Upper lobe of left lung (tissue), 6 donors: ENCODE data around the gene TREX2. TPM values are rescaled to one million over a fixed set of nuclear protein-coding genes. Genes with fewer than 3 reads are reported as not detected.

ENCODE experiments used
- ATAC-seq, 2 donors: fragments of 200-7000 bp; cut with Tn5 transposase; one replicate each; pipeline ENCODE4 v1.9.1; 2022; ENCODE audit warnings: mild to moderate bottlenecking in 2 of 2, moderate library complexity in 2 of 2; ENCODE audit not compliant: low FRiP score in 2 of 2
- DNase-seq, 2 donors: peaks; one replicate each; pipeline ENCODE4 v3.0.0-alpha.2; 2019 to 2020
- H3K27ac ChIP-seq, 4 donors: fragments of 200-600 bp; sonication (generic); one replicate each; pipeline ENCODE4 v1.5.1; 2016 to 2019
- H3K27me3 ChIP-seq, 4 donors: fragments of 200-600 bp; sonication (generic); one replicate each; pipeline ENCODE4 v1.5.1; 2017 to 2019
- H3K36me3 ChIP-seq, 4 donors: fragments of 200-600 bp; sonication (generic); one replicate each; pipeline ENCODE4 v1.5.1; 2016 to 2019
- H3K4me1 ChIP-seq, 4 donors: fragments of 200-600 bp; sonication (generic); one replicate each; pipeline ENCODE4 v1.5.1; 2018 to 2019
- H3K4me3 ChIP-seq, 4 donors: fragments of 200-600 bp; sonication (generic); one replicate each; pipeline ENCODE4 v1.5.1; 2017 to 2019; ENCODE audit warnings: mild to moderate bottlenecking in 2 of 4, moderate library complexity in 1 of 4
- H3K9me3 ChIP-seq, 4 donors: fragments of 200-600 bp; sonication (generic); one replicate each; pipeline ENCODE4 v1.5.1; 2018 to 2019
- EP300 ChIP-seq, 4 donors: sonication (generic); formaldehyde crosslinking; IDR thresholded peaks; one replicate each; pipeline ENCODE4 v1.5.1; 2017; ENCODE audit warnings: antibody characterized with exemption in 4 of 4, control low read depth in 2 of 4
- POLR2A ChIP-seq, 4 donors: fragments of 450-650 bp; IDR thresholded peaks; one replicate each; pipeline ENCODE4 v1.5.1; 2016 to 2017; ENCODE audit warnings: antibody characterized with exemption in 4 of 4, mild to moderate bottlenecking in 2 of 4
- POLR2AphosphoS5 ChIP-seq, 2 donors: sonication (generic); formaldehyde crosslinking; IDR thresholded peaks; one replicate each; pipeline ENCODE4 v1.5.1; 2017; ENCODE audit warnings: antibody characterized with exemption in 2 of 2
- WGBS, 2 donors: methylation state at CpG; one replicate each; pipeline ENCODE4 v1.1.5; 2017 to 2018; 5-methylcytosine and 5-hydroxymethylcytosine counted together
- total RNA-seq, 6 donors: library from RNA; depleted of rRNA in 4 of 6; stranded (reverse); fragments of >200 nt in 4 of 6; gene quantifications; one replicate each; pipeline versions ENCODE4 v1.1.0 to v1.2.1, GENCODE V29; 2016 to 2021
- TF ChIP-seq, protein P1 (sequence below), 6 experiments: fragments of 450-650 bp in 4 of 6; fragments of 200-600 bp in 2 of 6; sonication (generic) in 2 of 6; IDR thresholded peaks; one replicate each; pipeline ENCODE4 v1.5.1; 2016 to 2019; ENCODE audit warnings: antibody characterized with exemption in 6 of 6
- donor health status: DM: no; HTN: no; CAD: no; lungs with moderate emphysema.
- donor health status: DM: no; HTN: yes; CAD: no; lungs with severe emphysema.

TREX2 gene
- total RNA-seq, 6 donors from 2014 or later: 0.97 to 7.3 (median 2.8) TPM

DNA sequence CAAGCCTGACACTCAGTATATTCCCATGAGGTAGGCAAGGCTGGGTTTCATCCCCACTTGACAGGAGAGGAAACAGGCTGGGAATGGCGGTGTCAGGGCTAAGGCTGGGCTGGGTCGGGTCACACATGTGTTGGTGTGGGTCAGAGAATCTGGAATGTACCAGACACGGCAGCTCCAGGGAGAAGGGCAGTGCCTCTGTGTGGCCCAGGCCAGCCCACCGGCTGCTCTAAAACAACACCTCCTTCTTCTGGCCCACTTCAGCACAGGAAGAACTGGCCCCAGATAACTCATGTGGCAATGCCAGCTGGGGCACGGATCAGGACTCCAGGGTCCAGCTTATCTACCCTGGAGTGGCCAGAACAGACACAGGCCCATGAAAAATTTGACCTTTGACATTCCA is 18.3 kb upstream of the TREX2 start:
- Histone ChIP-seq H3K27me3 (no peaks in the 10 kb centered on the region), H3K9me3 (no peaks in the 10 kb centered on the region), H3K27ac (no peak overlapping the region), H3K36me3 (peaks cover 0 to 23% (median 3%) of the 10 kb centered on the region in 4 donors), H3K4me1 (peaks cover 0 to 8% (median under 1%) of the 10 kb centered on the region in 4 donors), H3K4me3 (no peak overlapping the region)
- DNase-seq: no peak
- 86% methylated on average over 5 of the region's 5 CpGs; no CpG with 5 or more reads in 1 of the 2 donors for WGBS, 2 donors
- no peak for ATAC-seq
- TF ChIP-seq EP300 (IDR thresholded peaks at IDR 0.05) (no peak), POLR2A (IDR thresholded peaks at IDR 0.05) (no peak), POLR2AphosphoS5 (IDR thresholded peaks at IDR 0.05) (no peak)
- TF ChIP-seq, protein P1, sequence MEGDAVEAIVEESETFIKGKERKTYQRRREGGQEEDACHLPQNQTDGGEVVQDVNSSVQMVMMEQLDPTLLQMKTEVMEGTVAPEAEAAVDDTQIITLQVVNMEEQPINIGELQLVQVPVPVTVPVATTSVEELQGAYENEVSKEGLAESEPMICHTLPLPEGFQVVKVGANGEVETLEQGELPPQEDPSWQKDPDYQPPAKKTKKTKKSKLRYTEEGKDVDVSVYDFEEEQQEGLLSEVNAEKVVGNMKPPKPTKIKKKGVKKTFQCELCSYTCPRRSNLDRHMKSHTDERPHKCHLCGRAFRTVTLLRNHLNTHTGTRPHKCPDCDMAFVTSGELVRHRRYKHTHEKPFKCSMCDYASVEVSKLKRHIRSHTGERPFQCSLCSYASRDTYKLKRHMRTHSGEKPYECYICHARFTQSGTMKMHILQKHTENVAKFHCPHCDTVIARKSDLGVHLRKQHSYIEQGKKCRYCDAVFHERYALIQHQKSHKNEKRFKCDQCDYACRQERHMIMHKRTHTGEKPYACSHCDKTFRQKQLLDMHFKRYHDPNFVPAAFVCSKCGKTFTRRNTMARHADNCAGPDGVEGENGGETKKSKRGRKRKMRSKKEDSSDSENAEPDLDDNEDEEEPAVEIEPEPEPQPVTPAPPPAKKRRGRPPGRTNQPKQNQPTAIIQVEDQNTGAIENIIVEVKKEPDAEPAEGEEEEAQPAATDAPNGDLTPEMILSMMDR (IDR thresholded peaks at IDR 0.05): no peak

DNA sequence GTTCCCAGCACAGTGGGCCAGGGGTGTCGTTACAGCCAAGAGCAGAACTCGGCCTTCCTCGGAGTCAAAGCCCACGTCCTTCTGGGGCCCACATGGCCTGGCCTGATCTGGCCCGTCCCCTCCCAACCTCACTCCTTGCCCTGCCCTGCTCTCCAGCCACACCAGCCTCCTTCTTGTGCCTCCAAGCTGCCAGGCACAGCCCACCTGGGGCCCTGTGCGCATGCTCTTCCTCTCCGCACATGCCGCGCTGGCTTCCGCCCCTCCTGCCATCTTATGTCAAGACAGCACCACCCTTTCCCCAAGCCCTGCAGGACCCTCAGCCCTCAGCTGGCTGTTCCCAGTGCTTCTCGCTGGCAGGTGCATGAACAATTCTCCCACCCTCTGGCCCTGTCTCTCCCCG is 17.7 kb upstream of the TREX2 start:
- ATAC-seq (no peak), DNase-seq (peak in 1 of 2 donors; percentile 32)
- Histone ChIP-seq H3K4me1 (peaks cover 0 to 2% (median 0%) of the 10 kb centered on the region in 4 donors), H3K9me3 (no peaks in the 10 kb centered on the region), H3K4me3 (no peak overlapping the region), H3K36me3 (peaks cover 0 to 21% (median 3%) of the 10 kb centered on the region in 4 donors), H3K27ac (no peak overlapping the region), H3K27me3 (no peaks in the 10 kb centered on the region)
- WGBS, 2 donors: 79 to 89% methylated on average over 12 of the region's 12 CpGs
- TF ChIP-seq EP300 (IDR thresholded peaks at IDR 0.05) (no peak), POLR2A (IDR thresholded peaks at IDR 0.05) (no peak), POLR2AphosphoS5 (IDR thresholded peaks at IDR 0.05) (no peak)
- TF ChIP-seq, protein P1 (IDR thresholded peaks at IDR 0.05): no peak

- Histone ChIP-seq H3K27ac (no peak overlapping the region), H3K4me1 (no peaks in the 10 kb centered on the region), H3K36me3 (peaks cover 0 to 16% (median 3%) of the 10 kb centered on the region in 4 donors), H3K27me3 (peaks cover 0 to 2% (median 0%) of the 10 kb centered on the region in 4 donors), H3K9me3 (no peaks in the 10 kb centered on the region), H3K4me3 (no peak overlapping the region)
- whole genome bisulfite sequencing, 2 donors: 80 to 88% methylated on average over 1 to 6 of the region's 6 CpGs
- DNase-seq: no peak
- no peak for TF ChIP-seq EP300 (IDR thresholded peaks at IDR 0.05)
- no peak for TF ChIP-seq POLR2AphosphoS5 (IDR thresholded peaks at IDR 0.05)
- TF ChIP-seq, protein P1 (IDR thresholded peaks at IDR 0.05): no peak
- no peak for TF ChIP-seq POLR2A (IDR thresholded peaks at IDR 0.05)
- no peak for ATAC-seq
Observed at GRCh38 chrX:153463031-153463430, 17.2 kb upstream of the TREX2 start.

DNA sequence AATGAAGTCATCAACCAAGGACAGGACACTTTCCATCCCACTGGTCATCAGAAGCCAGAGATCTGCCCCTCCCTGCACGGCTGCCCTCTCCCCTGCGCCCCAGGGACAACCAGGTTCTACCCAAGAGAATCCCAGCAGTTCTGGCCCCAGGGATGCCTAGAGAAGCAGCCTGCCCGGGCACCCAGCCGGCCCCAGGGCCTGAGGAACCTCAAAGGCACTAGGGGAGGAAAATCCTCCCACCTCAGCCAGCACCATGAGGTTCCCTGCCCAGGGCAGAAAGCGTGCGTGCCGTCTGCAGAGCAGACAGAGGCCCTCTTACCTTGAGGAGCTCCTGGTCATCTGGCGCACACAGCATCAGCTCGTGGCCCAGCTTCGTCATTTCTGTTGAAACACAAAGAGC is 16.4 kb upstream of the TREX2 start:
- 92% methylated on average over 10 of the region's 10 CpGs; no CpG with 5 or more reads in 1 of the 2 donors for WGBS, 2 donors
- H3K9me3 ChIP-seq: no peaks in the 10 kb centered on the region
- no peak overlapping the region for H3K4me3 ChIP-seq
- no peaks in the 10 kb centered on the region for H3K4me1 ChIP-seq
- DNase-seq (no peak), ATAC-seq (no peak)
- peaks cover 0 to 6% (median 0%) of the 10 kb centered on the region in 4 donors for H3K27me3 ChIP-seq
- no peak overlapping the region for H3K27ac ChIP-seq
- peaks cover 0 to 9% (median 3%) of the 10 kb centered on the region in 4 donors for H3K36me3 ChIP-seq
- no peak for TF ChIP-seq POLR2A (IDR thresholded peaks at IDR 0.05)
- TF ChIP-seq POLR2AphosphoS5 (IDR thresholded peaks at IDR 0.05): no peak
- no peak for TF ChIP-seq EP300 (IDR thresholded peaks at IDR 0.05)
- TF ChIP-seq, protein P1 (IDR thresholded peaks at IDR 0.05): no peak

DNA sequence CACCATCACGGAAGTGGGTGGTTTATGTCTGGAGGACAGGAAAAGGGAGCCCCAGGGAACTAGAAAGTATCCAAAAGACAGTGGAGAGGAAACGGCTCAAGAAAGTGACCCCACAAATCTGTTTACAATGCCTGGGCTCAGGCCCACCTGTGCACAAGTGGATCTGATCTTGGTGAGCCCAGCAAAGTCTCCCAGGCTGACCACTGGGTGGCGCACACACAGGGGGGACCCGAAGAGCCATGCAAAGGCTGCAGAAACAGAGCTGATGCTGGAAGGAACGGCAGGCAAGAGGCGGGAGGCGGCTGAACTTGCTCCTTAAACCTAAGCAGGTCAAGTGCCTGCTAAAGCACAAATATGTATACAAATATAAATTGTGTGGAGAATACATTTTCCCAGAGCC is 15.0 kb upstream of the TREX2 start:
- Histone ChIP-seq H3K27ac (no peak overlapping the region), H3K9me3 (no peaks in the 10 kb centered on the region), H3K27me3 (peaks cover 0 to 6% (median 0%) of the 10 kb centered on the region in 4 donors), H3K4me1 (no peaks in the 10 kb centered on the region), H3K4me3 (no peak overlapping the region), H3K36me3 (peaks cover 0 to 16% (median 7%) of the 10 kb centered on the region in 4 donors)
- TF ChIP-seq, protein P1 (IDR thresholded peaks at IDR 0.05): peak in 5 of 6 experiments; percentile 17 to 51 (median 38)
- no peak for TF ChIP-seq POLR2A (IDR thresholded peaks at IDR 0.05)
- DNase-seq (no peak), ATAC-seq (peak in 1 of 2 donors; percentile 61)
- 64% methylated on average over 7 of the region's 7 CpGs for WGBS, 2 donors
